AG09319 (cell line): ENCODE data around the gene DGAT2.

Experiments used
- DNase-seq: peaks from one replicate; pipeline ENCODE4 v3.0.0-alpha.2; 2010; ENCODE audit warnings: low read depth; ENCODE audit errors: extremely low read depth
- CTCF ChIP-seq: IDR thresholded peaks from 2 replicates; pipeline ENCODE4 v1.5.1; 2011; ENCODE audit warnings: low read depth, mild to moderate bottlenecking, inconsistent platforms, low read length, moderate library complexity

Gene DGAT2

GRCh38 chr11:75839851-75840250 is 71.3 kb downstream of the DGAT2 start:
- TF ChIP-seq CTCF, result no peak
- DNase-seq, result no peak

GRCh38 chr11:75840522-75840921 is 71.9 kb downstream of the DGAT2 start:
- TF ChIP-seq CTCF, result no peak
- no peak for DNase-seq

GRCh38 chr11:75841739-75842138 is 73.2 kb downstream of the DGAT2 start:
- no peak for DNase-seq
- TF ChIP-seq CTCF, result no peak

- DNase-seq, result no peak
- no peak for TF ChIP-seq CTCF
Observed at GRCh38 chr11:75845324-75845723, 76.7 kb downstream of the DGAT2 start.

GRCh38 chr11:75849894-75850293 is 81.3 kb downstream of the DGAT2 start:
- DNase-seq, result no peak
- no peak for TF ChIP-seq CTCF

- no peak for DNase-seq
- TF ChIP-seq CTCF, result no peak
Observed at GRCh38 chr11:75850787-75851186, 82.2 kb downstream of the DGAT2 start.
